KMS-11 (cell line): ENCODE results near the gene PRKCH.

Experiments used
- H2AFZ ChIP-seq: fragments of 200-600 bp; sonication (generic); 2 replicates; pipeline ENCODE4 v1.6.1; 2016; ENCODE audit warnings: antibody characterized with exemption, mixed run types, low read depth
- H3K27ac ChIP-seq: fragments of 200-600 bp; sonication (generic); 2 replicates; pipeline ENCODE4 v1.6.1; 2016; ENCODE audit warnings: mild to moderate bottlenecking, mixed run types
- H3K27me3 ChIP-seq: fragments of 200-600 bp; sonication (generic); 2 replicates; pipeline ENCODE4 v1.6.1; 2017; ENCODE audit warnings: mild to moderate bottlenecking, low read depth, mixed run types, moderate library complexity; ENCODE audit not compliant: insufficient read depth
- H3K36me3 ChIP-seq: fragments of 200-600 bp; sonication (generic); 2 replicates; pipeline ENCODE4 v1.6.1; 2017; ENCODE audit warnings: mild to moderate bottlenecking, mixed run types; ENCODE audit not compliant: insufficient read depth
- H3K4me1 ChIP-seq: fragments of 200-600 bp; sonication (generic); 2 replicates; pipeline ENCODE4 v1.6.1; 2016; ENCODE audit warnings: mild to moderate bottlenecking, low read depth, mixed run types; ENCODE audit not compliant: poor library complexity, severe bottlenecking
- H3K4me2 ChIP-seq: fragments of 200-600 bp; sonication (generic); 2 replicates; pipeline ENCODE4 v1.7.0; 2016; ENCODE audit warnings: mild to moderate bottlenecking, mixed run types
- H3K4me3 ChIP-seq: fragments of 200-600 bp; sonication (generic); IDR thresholded peaks from 2 replicates; pipeline ENCODE4 v1.6.1; 2017; ENCODE audit warnings: low read depth, low read length, mixed read lengths; ENCODE audit not compliant: insufficient read depth
- H3K79me2 ChIP-seq: fragments of 200-600 bp; sonication (generic); 2 replicates; pipeline ENCODE4 v1.6.1; 2016; ENCODE audit warnings: low read depth, mixed run types; ENCODE audit not compliant: insufficient read depth
- H3K9ac ChIP-seq: fragments of 200-600 bp; sonication (generic); 2 replicates; pipeline ENCODE4 v1.6.1; 2016; ENCODE audit warnings: mild to moderate bottlenecking, mixed run types
- H4K20me1 ChIP-seq: fragments of 200-600 bp; sonication (generic); 2 replicates; pipeline ENCODE4 v1.6.1; 2016; ENCODE audit warnings: mild to moderate bottlenecking, mixed run types; ENCODE audit not compliant: insufficient read depth
- TF ChIP-seq, protein P1 (sequence below): fragments of 200-600 bp; sonication (generic); conservative IDR thresholded peaks from 2 replicates; pipeline ENCODE4 v1.6.1; 2017; ENCODE audit warnings: low read depth, mild to moderate bottlenecking, antibody characterized with exemption, low read length, moderate library complexity, mixed read lengths

The PRKCH gene

DNA sequence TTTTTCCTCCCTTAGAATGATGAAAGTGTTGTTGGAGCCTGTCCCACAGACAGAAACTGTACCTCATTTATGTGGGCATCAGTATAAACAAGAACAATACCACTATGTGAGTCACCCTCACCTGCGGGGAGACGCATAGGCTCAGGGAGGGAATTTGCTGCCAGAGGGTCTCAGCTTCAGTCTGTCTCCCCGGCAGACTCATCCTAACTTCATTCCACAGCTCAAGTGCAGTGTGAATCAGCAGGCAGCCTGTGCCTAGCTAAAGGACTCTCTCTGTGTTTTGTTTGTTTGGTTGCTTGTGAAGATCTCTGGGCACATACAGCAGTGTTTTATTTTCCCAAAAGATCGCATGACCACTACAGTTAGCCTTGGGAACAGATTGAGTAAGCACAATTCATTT, 98.9 kb downstream of the PRKCH start:
- H3K27ac ChIP-seq: no peak overlapping the region
- H3K27me3 ChIP-seq: no peaks in the 10 kb centered on the region
- TF ChIP-seq, protein P1, sequence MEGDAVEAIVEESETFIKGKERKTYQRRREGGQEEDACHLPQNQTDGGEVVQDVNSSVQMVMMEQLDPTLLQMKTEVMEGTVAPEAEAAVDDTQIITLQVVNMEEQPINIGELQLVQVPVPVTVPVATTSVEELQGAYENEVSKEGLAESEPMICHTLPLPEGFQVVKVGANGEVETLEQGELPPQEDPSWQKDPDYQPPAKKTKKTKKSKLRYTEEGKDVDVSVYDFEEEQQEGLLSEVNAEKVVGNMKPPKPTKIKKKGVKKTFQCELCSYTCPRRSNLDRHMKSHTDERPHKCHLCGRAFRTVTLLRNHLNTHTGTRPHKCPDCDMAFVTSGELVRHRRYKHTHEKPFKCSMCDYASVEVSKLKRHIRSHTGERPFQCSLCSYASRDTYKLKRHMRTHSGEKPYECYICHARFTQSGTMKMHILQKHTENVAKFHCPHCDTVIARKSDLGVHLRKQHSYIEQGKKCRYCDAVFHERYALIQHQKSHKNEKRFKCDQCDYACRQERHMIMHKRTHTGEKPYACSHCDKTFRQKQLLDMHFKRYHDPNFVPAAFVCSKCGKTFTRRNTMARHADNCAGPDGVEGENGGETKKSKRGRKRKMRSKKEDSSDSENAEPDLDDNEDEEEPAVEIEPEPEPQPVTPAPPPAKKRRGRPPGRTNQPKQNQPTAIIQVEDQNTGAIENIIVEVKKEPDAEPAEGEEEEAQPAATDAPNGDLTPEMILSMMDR: no peak
- H3K79me2 ChIP-seq: no peaks in the 10 kb centered on the region
- H3K9ac ChIP-seq: no peak overlapping the region
- H2AFZ ChIP-seq: no peak overlapping the region
- H4K20me1 ChIP-seq: no peaks in the 10 kb centered on the region
- no peak overlapping the region for H3K4me2 ChIP-seq
- no peaks in the 10 kb centered on the region for H3K36me3 ChIP-seq
- H3K4me1 ChIP-seq: no peaks in the 10 kb centered on the region
- no peak overlapping the region for H3K4me3 ChIP-seq

DNA sequence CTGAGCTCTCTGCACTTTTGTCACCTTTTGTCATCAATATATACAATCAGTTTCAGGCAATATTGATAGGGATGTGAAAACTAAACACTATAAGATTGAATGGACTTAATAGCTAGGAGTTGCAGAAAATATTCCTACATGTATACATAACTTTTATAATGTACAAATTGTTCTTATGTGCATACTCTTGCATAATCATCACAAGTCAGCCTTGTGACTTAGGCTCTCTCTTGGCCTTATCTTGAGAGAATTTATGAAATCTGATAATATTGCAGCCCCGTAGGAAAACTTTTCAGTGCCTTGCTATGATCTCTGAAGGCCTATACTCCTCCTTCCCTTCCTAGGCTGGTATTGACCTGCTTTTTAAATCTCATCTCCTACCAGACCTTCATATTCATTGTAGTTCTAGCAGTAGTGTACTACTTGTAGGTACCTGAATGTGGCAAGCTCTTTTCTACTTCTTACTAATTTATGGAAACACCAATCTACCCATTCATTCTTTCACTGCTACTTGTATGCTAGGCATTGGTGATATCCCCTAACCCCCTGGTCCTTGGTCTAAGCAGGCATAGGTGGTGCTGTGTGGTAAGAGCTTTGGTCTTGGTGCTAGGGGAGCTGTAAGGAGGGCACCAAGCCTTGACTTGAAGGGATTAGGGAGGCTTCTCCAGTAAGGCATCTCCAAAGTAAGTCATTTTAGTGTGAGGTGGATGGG, 100.0 kb downstream of the PRKCH start:
- H3K4me1 ChIP-seq: no peaks in the 10 kb centered on the region
- H3K9ac ChIP-seq: no peak overlapping the region
- TF ChIP-seq, protein P1: no peak
- no peak overlapping the region for H3K4me3 ChIP-seq
- no peaks in the 10 kb centered on the region for H3K27me3 ChIP-seq
- H2AFZ ChIP-seq: no peak overlapping the region
- no peaks in the 10 kb centered on the region for H3K36me3 ChIP-seq
- H4K20me1 ChIP-seq: no peaks in the 10 kb centered on the region
- no peaks in the 10 kb centered on the region for H3K79me2 ChIP-seq
- H3K4me2 ChIP-seq: no peak overlapping the region
- H3K27ac ChIP-seq: no peak overlapping the region

DNA sequence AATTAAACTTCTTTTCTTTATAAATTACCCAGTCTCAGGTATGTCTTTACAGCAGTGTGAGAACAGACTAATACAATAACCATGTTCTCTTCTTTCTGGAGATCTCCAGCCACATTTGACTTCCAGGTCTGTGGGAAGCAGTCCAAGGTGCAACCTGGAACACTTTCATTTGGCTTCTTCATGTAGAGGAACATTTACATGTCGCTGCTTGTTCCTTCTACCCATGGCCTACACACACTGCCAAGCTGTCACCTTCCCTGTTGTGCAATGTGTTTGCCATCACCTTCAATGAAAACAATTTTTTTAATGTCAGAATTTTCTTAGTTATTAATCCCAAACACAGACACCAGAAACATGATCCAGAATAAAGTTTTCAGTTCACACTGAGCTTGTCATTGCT, 104.7 kb downstream of the PRKCH start:
- Histone ChIP-seq H3K36me3 (no peaks in the 10 kb centered on the region), H3K27me3 (no peaks in the 10 kb centered on the region), H3K4me2 (no peak overlapping the region), H4K20me1 (no peaks in the 10 kb centered on the region), H3K4me1 (no peaks in the 10 kb centered on the region), H3K9ac (no peak overlapping the region), H3K4me3 (no peak overlapping the region), H3K79me2 (no peaks in the 10 kb centered on the region), H2AFZ (no peak overlapping the region), H3K27ac (no peak overlapping the region)
- TF ChIP-seq, protein P1: no peak

DNA sequence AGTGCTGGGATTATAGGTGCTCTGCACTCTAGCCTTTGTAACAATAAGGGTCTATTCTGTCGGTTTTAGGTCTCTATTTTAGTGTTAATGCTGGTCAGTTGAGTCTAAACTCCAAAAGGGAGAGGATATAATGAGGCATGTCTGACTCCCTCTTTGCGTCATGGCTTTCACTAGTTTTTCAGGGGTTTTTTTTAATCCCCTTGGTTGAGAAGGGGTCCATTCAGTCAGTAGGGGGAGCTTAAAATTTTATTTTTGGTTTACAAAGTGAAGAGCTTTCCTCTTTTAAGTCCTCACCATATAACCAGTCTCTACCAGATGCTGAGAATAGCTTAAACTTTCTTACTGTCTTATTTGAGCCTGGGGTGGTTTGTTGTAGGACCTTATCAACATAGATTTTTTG, 106.9 kb downstream of the PRKCH start:
- TF ChIP-seq, protein P1: no peak
- Histone ChIP-seq H3K36me3 (no peaks in the 10 kb centered on the region), H3K79me2 (no peaks in the 10 kb centered on the region), H3K27me3 (no peaks in the 10 kb centered on the region), H4K20me1 (no peaks in the 10 kb centered on the region), H3K27ac (no peak overlapping the region), H3K4me1 (no peaks in the 10 kb centered on the region), H3K9ac (no peak overlapping the region), H3K4me3 (no peak overlapping the region), H2AFZ (no peak overlapping the region), H3K4me2 (no peak overlapping the region)
